Stomach (tissue), 4 donors: ENCODE results near the gene HMGA1.
"Not testable (repeated sequence)": the region's sequence is repeated elsewhere in the genome, so short reads cannot be mapped to it uniquely, and the experiment has no call there.

Experiments used
- EP300 ChIP-seq: sonication (generic); formaldehyde crosslinking; IDR thresholded peaks from one replicate; pipeline ENCODE4 v1.6.1; 2017; ENCODE audit warnings: antibody characterized with exemption
- POLR2A ChIP-seq, 4 donors: fragments of 450-650 bp; IDR thresholded peaks; one replicate each; pipeline ENCODE4 v1.6.1; 2016; ENCODE audit warnings: antibody characterized with exemption in 4 of 4, control low read depth in 2 of 4, mild to moderate bottlenecking in 1 of 4, moderate library complexity in 1 of 4

DNA sequence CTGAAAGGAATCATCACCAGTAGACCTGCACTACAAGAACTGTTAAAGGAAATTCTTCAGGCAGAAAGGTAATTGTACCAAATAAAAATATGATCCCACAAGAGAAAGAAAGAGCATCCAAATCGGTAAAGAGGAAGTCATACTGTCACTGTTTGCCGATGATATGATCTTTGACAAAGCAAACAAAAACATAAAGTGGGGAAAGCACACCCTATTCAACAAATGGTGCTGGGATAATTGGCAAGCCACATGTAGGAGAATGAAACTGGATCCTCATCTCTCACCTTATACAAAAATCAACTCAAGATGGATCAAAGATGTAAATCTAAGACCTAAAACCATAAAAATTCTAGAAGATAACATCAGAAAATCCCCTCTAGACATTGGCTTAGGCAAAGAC is 15.7 kb downstream of the HMGA1 start:
- TF ChIP-seq EP300; POLR2A (IDR thresholded peaks at IDR 0.05): not testable (repeated sequence)
